ENCODE data around the gene RNU5D-1. TPM values are rescaled to one million over a fixed set of nuclear protein-coding genes. Genes with fewer than 3 reads are reported as not detected.

The RNU5D-1 gene
- total and polyA plus RNA-seq, 8 donors: not detected

DNA sequence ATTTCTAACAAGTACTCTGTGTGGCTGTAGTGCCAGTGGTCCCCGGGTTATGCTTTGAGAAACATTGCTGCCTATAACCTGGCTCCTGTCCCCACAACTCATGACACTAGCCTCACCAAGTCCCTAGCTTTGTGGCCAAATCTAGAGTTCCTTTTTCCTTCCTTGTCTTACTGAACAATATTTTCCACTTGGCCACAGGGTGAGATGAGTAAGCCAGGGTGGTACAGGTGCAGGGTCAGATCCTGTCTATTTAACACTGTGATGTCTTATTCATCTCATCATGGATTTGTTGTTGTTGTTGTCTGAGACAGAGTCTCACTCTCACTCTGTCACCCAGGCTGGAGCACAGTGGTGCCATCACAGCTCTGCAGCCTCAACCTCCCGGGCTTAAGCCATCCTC is 37.8 kb downstream of the RNU5D-1 start:
- no peaks in the 10 kb centered on the region for H3K36me3 ChIP-seq
- no peak for DNase-seq
- no peak for TF ChIP-seq CTCF (IDR thresholded peaks at IDR 0.05)
- no peak for TF ChIP-seq POLR2AphosphoS5 (IDR thresholded peaks at IDR 0.05)
- TF ChIP-seq EP300 (IDR thresholded peaks at IDR 0.05): no peak
- TF ChIP-seq POLR2A (IDR thresholded peaks at IDR 0.05): no peak
- H3K27me3 ChIP-seq: no peaks in the 10 kb centered on the region
- no peak overlapping the region for H3K4me3 ChIP-seq
- no peaks in the 10 kb centered on the region for H3K4me1 ChIP-seq
- 77 to 96% (median 88%) methylated on average over 2 of the region's 2 CpGs for WGBS, 5 donors
- no peaks in the 10 kb centered on the region for H3K9me3 ChIP-seq
- H3K27ac ChIP-seq: no peak overlapping the region
- intact Hi-C loops (cut with DNase I; ENCODE audit: low total_unique reads): no loop called here

DNA sequence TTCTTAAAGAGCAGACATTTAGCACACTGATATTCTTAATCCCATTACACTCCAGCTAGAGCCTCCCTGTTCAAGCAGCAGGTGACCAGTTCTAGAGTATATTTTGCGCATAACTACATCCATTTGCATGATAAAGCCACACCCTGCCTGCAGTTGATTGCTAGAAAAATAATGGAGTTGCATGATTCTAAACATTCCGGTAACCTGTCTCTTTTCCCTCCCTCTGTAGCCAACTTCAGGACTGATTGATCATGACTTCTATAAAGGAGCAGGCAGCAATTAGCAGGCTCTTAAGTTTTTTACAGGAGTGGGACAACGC is 41.6 kb downstream of the RNU5D-1 start:
- Histone ChIP-seq H3K9me3 (no peaks in the 10 kb centered on the region), H3K36me3 (no peaks in the 10 kb centered on the region), H3K4me1 (no peaks in the 10 kb centered on the region), H3K27ac (no peak overlapping the region), H3K27me3 (no peaks in the 10 kb centered on the region), H3K4me3 (no peak overlapping the region)
- intact Hi-C loops (cut with DNase I; ENCODE audit: low total_unique reads): no loop called here
- DNase-seq: no peak
- TF ChIP-seq EP300 (IDR thresholded peaks at IDR 0.05) (no peak), POLR2A (IDR thresholded peaks at IDR 0.05) (no peak), POLR2AphosphoS5 (IDR thresholded peaks at IDR 0.05) (no peak), CTCF (IDR thresholded peaks at IDR 0.05) (no peak)
- WGBS, 5 donors: 67 to 88% (median 76%) methylated on average over 3 of the region's 3 CpGs

GRCh38 chr1:44688760-44689446 is 42.1 kb downstream of the RNU5D-1 start:
- H3K27ac ChIP-seq: no peak overlapping the region
- no peak for DNase-seq
- H3K36me3 ChIP-seq: no peaks in the 10 kb centered on the region
- TF ChIP-seq POLR2AphosphoS5 (IDR thresholded peaks at IDR 0.05) (no peak), EP300 (IDR thresholded peaks at IDR 0.05) (no peak), POLR2A (IDR thresholded peaks at IDR 0.05) (no peak), CTCF (IDR thresholded peaks at IDR 0.05) (no peak)
- H3K4me3 ChIP-seq: no peak overlapping the region
- 81 to 88% (median 84%) methylated on average over 12 of the region's 12 CpGs for WGBS, 5 donors
- H3K27me3 ChIP-seq: no peaks in the 10 kb centered on the region
- intact Hi-C loops (cut with DNase I; ENCODE audit: low total_unique reads): no loop called here
- H3K9me3 ChIP-seq: no peaks in the 10 kb centered on the region
- H3K4me1 ChIP-seq: no peaks in the 10 kb centered on the region

DNA sequence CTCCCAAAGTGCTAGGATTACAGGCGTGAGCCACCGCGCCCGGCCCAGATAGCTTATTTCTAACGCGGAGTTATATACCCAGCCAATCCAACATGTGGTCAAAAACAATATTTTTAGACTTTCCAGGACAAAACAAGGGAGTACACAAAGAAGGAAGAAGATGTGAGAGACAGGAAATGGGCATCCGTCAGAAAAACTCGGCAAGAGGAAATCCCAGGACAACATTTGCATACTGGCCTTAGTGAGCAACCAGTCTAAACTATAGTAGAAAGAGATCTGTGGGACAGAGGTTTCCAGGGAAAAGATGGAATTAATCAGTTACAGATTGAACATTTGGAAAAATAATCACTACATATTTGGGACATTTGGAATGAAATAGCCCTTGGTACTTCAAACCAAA is 45.1 kb downstream of the RNU5D-1 start:
- DNase-seq: no peak
- Histone ChIP-seq H3K36me3 (no peaks in the 10 kb centered on the region), H3K4me3 (no peak overlapping the region), H3K4me1 (no peaks in the 10 kb centered on the region), H3K27me3 (no peaks in the 10 kb centered on the region), H3K9me3 (no peaks in the 10 kb centered on the region), H3K27ac (no peak overlapping the region)
- WGBS, 5 donors: 80 to 89% (median 83%) methylated on average over 8 of the region's 8 CpGs
- TF ChIP-seq POLR2A (IDR thresholded peaks at IDR 0.05) (no peak), EP300 (IDR thresholded peaks at IDR 0.05) (no peak), CTCF (IDR thresholded peaks at IDR 0.05) (no peak), POLR2AphosphoS5 (IDR thresholded peaks at IDR 0.05) (no peak)
- intact Hi-C loops (cut with DNase I; ENCODE audit: low total_unique reads): no loop called here

Measured in stomach (tissue), 9 donors.